SK-N-SH treated with all-trans-retinoic acid at 6 μM for 48 hours (cell line): ENCODE results near the gene PPARA.

Experiments used
- ATAC-seq: fragments of 200-7000 bp; cut with Tn5 transposase; 3 replicates; pipeline ENCODE4 v1.9.1; 2020; ENCODE audit warnings: mild to moderate bottlenecking, moderate library complexity
- ARNTL ChIP-seq: fragments of 450-650 bp; formaldehyde crosslinking; IDR thresholded peaks from 2 replicates; pipeline ENCODE4 v1.5.0; 2020; ENCODE audit warnings: low read depth, mild to moderate bottlenecking, moderate library complexity, borderline replicate concordance
- BACH2 ChIP-seq: fragments of 250-450 bp; sonication (Bioruptor Pico); IDR thresholded peaks from 2 replicates; pipeline ENCODE4 v1.9.0; 2021; ENCODE audit warnings: mild to moderate bottlenecking, borderline replicate concordance
- CREB5 ChIP-seq: fragments of 250-450 bp; sonication (Bioruptor Pico); IDR thresholded peaks from 2 replicates; pipeline ENCODE4 v1.5.1; 2020; ENCODE audit warnings: low read depth, mild to moderate bottlenecking, moderate library complexity
- CSDC2 ChIP-seq: fragments of 250-450 bp; sonication (Bioruptor Pico); IDR thresholded peaks from 2 replicates; pipeline ENCODE4 v1.5.0; 2020; ENCODE audit warnings: mild to moderate bottlenecking, moderate library complexity
- ESRRG ChIP-seq: fragments of 250-450 bp; sonication (Bioruptor Pico); IDR thresholded peaks from 2 replicates; pipeline ENCODE4 v1.6.1; 2021; ENCODE audit warnings: mild to moderate bottlenecking
- GLIS3 ChIP-seq: fragments of 250-450 bp; sonication (Bioruptor Pico); IDR thresholded peaks from 2 replicates; pipeline ENCODE4 v1.5.0; 2020; ENCODE audit warnings: mild to moderate bottlenecking, moderate library complexity
- OSR1 ChIP-seq: fragments of 250-450 bp; sonication (Bioruptor Pico); IDR thresholded peaks from 2 replicates; pipeline ENCODE4 v1.8.0; 2022; ENCODE audit warnings: moderate library complexity, mild to moderate bottlenecking, inconsistent platforms
- POU6F1 ChIP-seq: fragments of 250-450 bp; sonication (Bioruptor Pico); IDR thresholded peaks from 2 replicates; pipeline ENCODE4 v1.8.0; 2021; ENCODE audit warnings: low read depth, mild to moderate bottlenecking, moderate library complexity, borderline replicate concordance
- PPARA ChIP-seq: fragments of 250-450 bp; sonication (Bioruptor Pico); IDR thresholded peaks from 2 replicates; pipeline ENCODE4 v1.5.0; 2020; ENCODE audit warnings: mild to moderate bottlenecking, borderline replicate concordance
- RARB ChIP-seq: fragments of 250-450 bp; sonication (Bioruptor Pico); IDR thresholded peaks from 2 replicates; pipeline ENCODE4 v1.8.0; 2021; ENCODE audit warnings: mild to moderate bottlenecking, moderate library complexity
- SNAI2 ChIP-seq: fragments of 250-450 bp; sonication (Bioruptor Pico); IDR thresholded peaks from 2 replicates; pipeline ENCODE4 v1.5.0; 2020; ENCODE audit warnings: mild to moderate bottlenecking, moderate library complexity
- TCF4 ChIP-seq: fragments of 250-450 bp; sonication (Bioruptor Pico); IDR thresholded peaks from 2 replicates; pipeline ENCODE4 v1.8.0; 2021; ENCODE audit warnings: mild to moderate bottlenecking, moderate library complexity, borderline replicate concordance
- ZC3H10 ChIP-seq: fragments of 250-450 bp; sonication (Bioruptor Pico); IDR thresholded peaks from 2 replicates; pipeline ENCODE4 v1.5.1; 2021; ENCODE audit warnings: mild to moderate bottlenecking, moderate library complexity
- ZFP3 ChIP-seq: fragments of 250-450 bp; sonication (Bioruptor Pico); IDR thresholded peaks from 2 replicates; pipeline ENCODE4 v1.5.0; 2020; ENCODE audit warnings: mild to moderate bottlenecking, moderate library complexity
- ZFP30 ChIP-seq: fragments of 450-650 bp; formaldehyde crosslinking; IDR thresholded peaks from 2 replicates; pipeline ENCODE4 v1.5.0; 2022; ENCODE audit warnings: mild to moderate bottlenecking, moderate library complexity
- ZNF565 ChIP-seq: fragments of 450-650 bp; formaldehyde crosslinking; conservative IDR thresholded peaks from 2 replicates; pipeline ENCODE4 v1.5.0; 2020; ENCODE audit warnings: low read depth, mild to moderate bottlenecking, moderate library complexity
- ZNF70 ChIP-seq: fragments of 450-650 bp; formaldehyde crosslinking; IDR thresholded peaks from 2 replicates; pipeline ENCODE4 v1.5.0; 2020; ENCODE audit warnings: mild to moderate bottlenecking, moderate library complexity
- ZNF8 ChIP-seq: fragments of 450-650 bp; formaldehyde crosslinking; IDR thresholded peaks from 2 replicates; pipeline ENCODE4 v1.5.0; 2020; ENCODE audit warnings: mild to moderate bottlenecking, moderate library complexity
- TF ChIP-seq, protein P1 (sequence below): fragments of 250-450 bp; sonication (Bioruptor Pico); IDR thresholded peaks from 2 replicates; pipeline ENCODE4 v1.5.0; 2020; ENCODE audit warnings: mild to moderate bottlenecking, moderate library complexity

The PPARA gene

GRCh38 chr22:46281866-46282678 is 131.7 kb downstream of the PPARA start:
- TF ChIP-seq TCF4 (no peak), CREB5 (CRISPR knock-in tag) (no peak), CSDC2 (no peak), OSR1 (CRISPR knock-in tag) (no peak), ARNTL (no peak), PPARA (CRISPR knock-in tag) (no peak), ZNF8 (CRISPR knock-in tag) (no peak)
- TF ChIP-seq, protein P1, sequence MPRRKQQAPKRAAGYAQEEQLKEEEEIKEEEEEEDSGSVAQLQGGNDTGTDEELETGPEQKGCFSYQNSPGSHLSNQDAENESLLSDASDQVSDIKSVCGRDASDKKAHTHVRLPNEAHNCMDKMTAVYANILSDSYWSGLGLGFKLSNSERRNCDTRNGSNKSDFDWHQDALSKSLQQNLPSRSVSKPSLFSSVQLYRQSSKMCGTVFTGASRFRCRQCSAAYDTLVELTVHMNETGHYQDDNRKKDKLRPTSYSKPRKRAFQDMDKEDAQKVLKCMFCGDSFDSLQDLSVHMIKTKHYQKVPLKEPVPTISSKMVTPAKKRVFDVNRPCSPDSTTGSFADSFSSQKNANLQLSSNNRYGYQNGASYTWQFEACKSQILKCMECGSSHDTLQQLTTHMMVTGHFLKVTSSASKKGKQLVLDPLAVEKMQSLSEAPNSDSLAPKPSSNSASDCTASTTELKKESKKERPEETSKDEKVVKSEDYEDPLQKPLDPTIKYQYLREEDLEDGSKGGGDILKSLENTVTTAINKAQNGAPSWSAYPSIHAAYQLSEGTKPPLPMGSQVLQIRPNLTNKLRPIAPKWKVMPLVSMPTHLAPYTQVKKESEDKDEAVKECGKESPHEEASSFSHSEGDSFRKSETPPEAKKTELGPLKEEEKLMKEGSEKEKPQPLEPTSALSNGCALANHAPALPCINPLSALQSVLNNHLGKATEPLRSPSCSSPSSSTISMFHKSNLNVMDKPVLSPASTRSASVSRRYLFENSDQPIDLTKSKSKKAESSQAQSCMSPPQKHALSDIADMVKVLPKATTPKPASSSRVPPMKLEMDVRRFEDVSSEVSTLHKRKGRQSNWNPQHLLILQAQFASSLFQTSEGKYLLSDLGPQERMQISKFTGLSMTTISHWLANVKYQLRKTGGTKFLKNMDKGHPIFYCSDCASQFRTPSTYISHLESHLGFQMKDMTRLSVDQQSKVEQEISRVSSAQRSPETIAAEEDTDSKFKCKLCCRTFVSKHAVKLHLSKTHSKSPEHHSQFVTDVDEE (CRISPR knock-in tag) = no peak
- no peak for ATAC-seq

GRCh38 chr22:46286006-46286405 is 135.7 kb downstream of the PPARA start:
- ATAC-seq = no peak
- TF ChIP-seq BACH2 (CRISPR knock-in tag) = no peak
- TF ChIP-seq POU6F1 (CRISPR knock-in tag) = no peak
- TF ChIP-seq ARNTL = no peak
- TF ChIP-seq ESRRG (CRISPR knock-in tag) = no peak
- TF ChIP-seq CSDC2 = no peak
- TF ChIP-seq OSR1 (CRISPR knock-in tag) = no peak
- TF ChIP-seq ZNF8 (CRISPR knock-in tag) = no peak
- no peak for TF ChIP-seq ZFP3
- TF ChIP-seq, protein P1 (CRISPR knock-in tag) = no peak
- no peak for TF ChIP-seq ZNF565
- TF ChIP-seq GLIS3 = no peak
- no peak for TF ChIP-seq TCF4
- TF ChIP-seq RARB (CRISPR knock-in tag) = no peak
- TF ChIP-seq SNAI2 (CRISPR knock-in tag) = no peak
- no peak for TF ChIP-seq PPARA (CRISPR knock-in tag)
- no peak for TF ChIP-seq CREB5 (CRISPR knock-in tag)
- no peak for TF ChIP-seq ZNF70 (CRISPR knock-in tag)

DNA sequence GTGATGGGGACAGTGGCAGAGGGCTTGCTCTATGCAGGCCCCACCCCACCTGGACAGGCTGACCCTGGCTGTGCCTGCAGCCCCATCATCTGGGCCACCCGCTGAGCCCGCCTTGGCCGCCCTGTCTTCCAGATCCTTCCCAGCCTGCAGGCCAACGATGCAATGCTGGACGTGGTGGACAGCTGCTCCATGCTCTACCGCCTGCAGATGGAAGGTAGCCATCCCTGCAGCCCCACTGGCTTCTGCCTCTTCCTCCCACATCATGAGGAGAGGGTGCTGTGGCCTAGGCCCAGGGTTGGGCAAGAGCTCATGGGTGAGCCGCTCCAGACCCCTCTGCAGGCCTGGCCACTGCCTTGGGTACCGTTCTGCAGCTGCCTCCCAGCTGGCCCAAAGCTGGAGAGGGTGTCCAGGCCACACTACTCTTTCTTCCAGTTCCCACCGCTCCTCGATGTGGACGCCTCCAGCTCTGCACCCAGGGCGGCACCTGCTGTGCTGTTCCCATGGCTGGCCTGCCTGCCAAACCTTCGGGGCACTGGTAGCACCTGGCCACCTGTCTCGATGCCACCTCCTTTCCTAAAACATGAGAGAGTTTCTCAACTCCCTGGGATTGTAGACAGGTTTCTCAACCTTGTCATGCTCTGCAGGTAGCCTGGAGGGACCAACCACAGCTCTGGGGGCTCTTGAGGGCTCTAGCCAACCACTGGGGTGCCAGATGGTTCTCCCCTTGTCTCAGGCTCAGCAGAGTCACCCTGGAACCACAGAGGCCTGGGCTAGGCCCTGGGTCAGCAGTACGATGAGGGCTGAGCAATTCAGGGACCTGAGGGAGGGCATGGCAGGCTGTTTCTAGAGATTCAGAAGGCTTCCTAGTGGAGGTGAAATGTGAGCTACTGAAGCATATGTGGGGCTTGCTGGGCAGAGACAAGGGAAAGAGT is 136.9 kb downstream of the PPARA start:
- no peak for ATAC-seq
- TF ChIP-seq, protein P1 (CRISPR knock-in tag) = no peak
- TF ChIP-seq ZFP3 (no peak), ZC3H10 (CRISPR knock-in tag) (no peak), ZNF8 (CRISPR knock-in tag) (no peak), CREB5 (CRISPR knock-in tag) (no peak), ZFP30 (no peak)
